ENCODE data around the gene CHN1.

Gene CHN1

GRCh38 chr2:174969091-174969734 lies 36.0 kb downstream of the CHN1 start:
- H3K4me3 ChIP-seq (ENCODE audit: low read depth, low read length), result no peak overlapping the region
- TF ChIP-seq CTCF (conservative IDR thresholded peaks at IDR 0.05; ENCODE audit: low read depth, low read length), result no peak
- DNase-seq (ENCODE audit: low read depth), result no peak

GRCh38 chr2:174967691-174968260 lies 37.4 kb downstream of the CHN1 start:
- DNase-seq (ENCODE audit: low read depth), result no peak
- TF ChIP-seq CTCF (conservative IDR thresholded peaks at IDR 0.05; ENCODE audit: low read depth, low read length), result no peak
- no peak overlapping the region for H3K4me3 ChIP-seq (ENCODE audit: low read depth, low read length)

- H3K4me3 ChIP-seq (ENCODE audit: low read depth, low read length), result no peak overlapping the region
- TF ChIP-seq CTCF (conservative IDR thresholded peaks at IDR 0.05; ENCODE audit: low read depth, low read length), result no peak
- no peak for DNase-seq (ENCODE audit: low read depth)
Measured at GRCh38 chr2:174967086-174967485, 38.1 kb downstream of the CHN1 start.

- H3K4me3 ChIP-seq (ENCODE audit: low read depth, low read length), result no peak overlapping the region
- peak; percentile 53 for DNase-seq (ENCODE audit: low read depth)
- no peak for TF ChIP-seq CTCF (conservative IDR thresholded peaks at IDR 0.05; ENCODE audit: low read depth, low read length)
Measured at GRCh38 chr2:174965992-174966744, 39.0 kb downstream of the CHN1 start.

GRCh38 chr2:174965551-174965950 lies 39.6 kb downstream of the CHN1 start:
- no peak overlapping the region for H3K4me3 ChIP-seq (ENCODE audit: low read depth, low read length)
- no peak for TF ChIP-seq CTCF (conservative IDR thresholded peaks at IDR 0.05; ENCODE audit: low read depth, low read length)
- DNase-seq (ENCODE audit: low read depth), result no peak

GRCh38 chr2:174964404-174964803 lies 40.8 kb downstream of the CHN1 start:
- no peak for TF ChIP-seq CTCF (conservative IDR thresholded peaks at IDR 0.05; ENCODE audit: low read depth, low read length)
- H3K4me3 ChIP-seq (ENCODE audit: low read depth, low read length), result no peak overlapping the region
- no peak for DNase-seq (ENCODE audit: low read depth)
